Thoracic aorta (tissue), 2 donors: ENCODE results near the gene OOEP. TPM values are rescaled to one million over a fixed set of nuclear protein-coding genes. Genes with fewer than 3 reads are reported as not detected.

Experiments
- ATAC-seq: fragments of 150-250 bp; one replicate; pipeline ENCODE4 v1.8.0; 2017; ENCODE audit warnings: low read depth; ENCODE audit not compliant: insufficient number of reproducible peaks, low FRiP score
- DNase-seq: peaks from one replicate; pipeline ENCODE4 v3.0.0-alpha.2; 2020; ENCODE audit warnings: low spot score
- H3K27ac ChIP-seq, 2 donors: fragments of 200-600 bp; sonication (generic); 1 replicate in 1 of 2; 2 replicates in 1 of 2; pipeline ENCODE4 v1.5.1; 2016; ENCODE audit warnings: mild to moderate bottlenecking in 2 of 2, moderate library complexity in 2 of 2
- H3K27me3 ChIP-seq: fragments of 200-600 bp; sonication (generic); replicated peaks from 2 replicates; pipeline ENCODE4 v1.6.0; 2016; ENCODE audit warnings: mild to moderate bottlenecking; ENCODE audit not compliant: insufficient read depth
- H3K36me3 ChIP-seq: fragments of 200-600 bp; sonication (generic); one replicate; pipeline ENCODE4 v1.5.1; 2016
- H3K4me1 ChIP-seq, 2 donors: fragments of 200-600 bp; sonication (generic); 1 replicate in 1 of 2; 2 replicates in 1 of 2; pipeline versions ENCODE4 v1.5.1 to v1.6.0; 2016; ENCODE audit warnings: low read depth in 2 of 2, mild to moderate bottlenecking in 1 of 2; ENCODE audit not compliant: control insufficient read depth in 1 of 2
- H3K4me3 ChIP-seq: fragments of 200-600 bp; sonication (generic); 2 replicates; pipeline ENCODE4 v1.5.1; 2016; ENCODE audit warnings: mild to moderate bottlenecking
- H3K9me3 ChIP-seq: fragments of 200-600 bp; sonication (generic); 2 replicates; pipeline ENCODE4 v1.5.1; 2016
- total RNA-seq, 2 donors: library from RNA; depleted of rRNA; stranded (reverse); fragments of >200 nt; gene quantifications; one replicate each; pipeline versions ENCODE4 v1.1.0 to v1.2.3, GENCODE V29; 2016
- TF ChIP-seq, protein P1 (sequence below): fragments of 200-600 bp; sonication (generic); IDR thresholded peaks from one replicate; pipeline ENCODE4 v1.5.1; 2019; ENCODE audit warnings: antibody characterized with exemption

The OOEP gene
- total RNA-seq, 2 donors from 2014 or later: not detected

DNA sequence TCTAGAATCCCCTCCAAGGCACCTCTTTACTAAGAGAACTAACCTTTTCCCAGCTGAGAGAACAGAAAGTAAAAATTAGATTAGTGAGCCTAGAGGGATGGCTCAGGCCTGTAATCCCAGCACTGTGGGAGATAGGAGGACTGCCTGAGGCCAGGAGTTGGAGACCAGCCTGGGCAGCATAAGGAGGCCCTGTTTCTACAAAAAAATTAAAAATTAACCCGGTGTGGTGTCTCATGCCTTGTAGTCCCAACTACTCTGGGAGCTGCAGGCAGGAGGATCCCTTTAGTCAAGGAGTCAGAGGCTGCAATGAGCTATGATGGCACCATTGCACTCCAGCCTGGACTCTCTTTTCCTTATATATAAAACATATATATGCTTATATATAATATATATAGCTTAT lies 5.5 kb upstream of the OOEP start:
- H3K9me3 ChIP-seq: no peaks in the 10 kb centered on the region
- H3K27ac ChIP-seq: no peak overlapping the region
- TF ChIP-seq, protein P1, sequence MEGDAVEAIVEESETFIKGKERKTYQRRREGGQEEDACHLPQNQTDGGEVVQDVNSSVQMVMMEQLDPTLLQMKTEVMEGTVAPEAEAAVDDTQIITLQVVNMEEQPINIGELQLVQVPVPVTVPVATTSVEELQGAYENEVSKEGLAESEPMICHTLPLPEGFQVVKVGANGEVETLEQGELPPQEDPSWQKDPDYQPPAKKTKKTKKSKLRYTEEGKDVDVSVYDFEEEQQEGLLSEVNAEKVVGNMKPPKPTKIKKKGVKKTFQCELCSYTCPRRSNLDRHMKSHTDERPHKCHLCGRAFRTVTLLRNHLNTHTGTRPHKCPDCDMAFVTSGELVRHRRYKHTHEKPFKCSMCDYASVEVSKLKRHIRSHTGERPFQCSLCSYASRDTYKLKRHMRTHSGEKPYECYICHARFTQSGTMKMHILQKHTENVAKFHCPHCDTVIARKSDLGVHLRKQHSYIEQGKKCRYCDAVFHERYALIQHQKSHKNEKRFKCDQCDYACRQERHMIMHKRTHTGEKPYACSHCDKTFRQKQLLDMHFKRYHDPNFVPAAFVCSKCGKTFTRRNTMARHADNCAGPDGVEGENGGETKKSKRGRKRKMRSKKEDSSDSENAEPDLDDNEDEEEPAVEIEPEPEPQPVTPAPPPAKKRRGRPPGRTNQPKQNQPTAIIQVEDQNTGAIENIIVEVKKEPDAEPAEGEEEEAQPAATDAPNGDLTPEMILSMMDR: no peak
- no peaks in the 10 kb centered on the region for H3K4me1 ChIP-seq
- DNase-seq: no peak
- no peaks in the 10 kb centered on the region for H3K27me3 ChIP-seq
- no peak overlapping the region for H3K4me3 ChIP-seq
- no peaks in the 10 kb centered on the region for H3K36me3 ChIP-seq
- no peak for ATAC-seq

DNA sequence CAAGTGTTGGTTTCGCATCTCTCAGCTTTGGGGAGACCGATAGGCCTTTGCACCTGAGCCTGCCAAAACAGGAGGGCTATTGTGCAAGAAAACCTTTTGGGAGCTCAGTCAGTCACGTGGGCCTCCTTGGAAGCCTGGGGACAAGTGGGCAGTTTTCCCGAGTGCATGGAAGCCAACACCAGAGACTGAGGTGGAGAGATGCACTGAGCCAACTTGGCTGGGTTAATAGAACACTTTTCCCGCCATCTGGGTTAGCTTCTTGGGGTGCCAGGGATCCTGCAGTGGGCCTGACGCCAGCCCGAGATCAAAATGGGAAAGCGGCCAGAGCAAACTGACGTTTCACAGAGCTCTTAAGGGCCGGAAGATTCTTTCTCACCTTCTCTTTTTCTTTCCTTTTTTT lies 2.8 kb upstream of the OOEP start:
- Histone ChIP-seq H3K4me1 (no peaks in the 10 kb centered on the region), H3K27me3 (no peaks in the 10 kb centered on the region), H3K4me3 (no peak overlapping the region), H3K36me3 (no peaks in the 10 kb centered on the region), H3K27ac (no peak overlapping the region), H3K9me3 (no peaks in the 10 kb centered on the region)
- ATAC-seq: no peak
- TF ChIP-seq, protein P1: no peak
- no peak for DNase-seq

DNA sequence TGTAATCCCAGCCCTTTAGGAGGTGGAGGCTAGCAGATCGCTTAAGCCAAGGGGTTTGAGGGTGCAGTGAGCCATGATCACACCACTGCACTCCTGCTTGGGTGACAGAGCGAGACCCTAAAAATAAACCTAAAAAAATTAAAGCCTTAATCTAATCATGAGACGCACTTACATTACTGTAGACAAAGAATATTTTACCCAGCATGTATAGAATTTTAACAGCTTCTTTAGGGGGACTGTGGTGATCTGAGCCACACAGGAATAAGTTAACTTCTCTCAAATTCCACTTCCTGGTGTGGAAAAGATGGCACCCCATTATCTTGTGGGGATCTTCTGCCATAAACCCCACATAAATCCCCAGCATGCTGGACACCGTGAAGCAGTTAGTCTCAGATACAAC lies 2.3 kb upstream of the OOEP start:
- Histone ChIP-seq H3K27me3 (no peaks in the 10 kb centered on the region), H3K4me1 (no peaks in the 10 kb centered on the region), H3K4me3 (no peak overlapping the region), H3K36me3 (no peaks in the 10 kb centered on the region), H3K9me3 (no peaks in the 10 kb centered on the region), H3K27ac (no peak overlapping the region)
- TF ChIP-seq, protein P1: no peak
- no peak for ATAC-seq
- no peak for DNase-seq

GRCh38 chr6:73369157-73369556 lies 540 bp downstream of the OOEP start:
- DNase-seq (no peak), ATAC-seq (no peak)
- no peak overlapping the region for H3K4me3 ChIP-seq
- TF ChIP-seq, protein P1: no peak
- no peaks in the 10 kb centered on the region for H3K27me3 ChIP-seq
- H3K36me3 ChIP-seq: no peaks in the 10 kb centered on the region
- no peaks in the 10 kb centered on the region for H3K9me3 ChIP-seq
- H3K4me1 ChIP-seq: no peaks in the 10 kb centered on the region
- H3K27ac ChIP-seq: no peak overlapping the region

DNA sequence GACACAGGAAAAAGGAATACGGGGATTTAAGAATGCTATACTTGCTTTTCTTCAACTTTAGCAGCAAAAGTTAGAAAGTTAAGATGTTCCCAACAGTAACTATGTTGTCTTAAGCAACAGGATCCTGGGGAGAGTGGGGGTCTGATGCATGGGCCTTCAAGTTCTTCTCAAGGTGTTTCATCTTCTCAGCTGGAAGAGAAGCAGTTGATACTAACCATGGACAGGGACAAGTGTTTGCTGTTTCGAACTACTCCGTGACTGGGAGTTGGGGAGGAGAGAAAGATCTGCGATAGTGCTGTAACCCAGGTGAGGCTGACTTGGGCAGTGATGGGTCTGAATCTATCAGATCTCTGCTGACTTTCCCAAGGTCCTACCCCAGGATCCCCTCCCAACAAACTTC lies 1.0 kb downstream of the OOEP start:
- Histone ChIP-seq H3K27me3 (no peaks in the 10 kb centered on the region), H3K4me1 (no peaks in the 10 kb centered on the region), H3K9me3 (no peaks in the 10 kb centered on the region), H3K4me3 (no peak overlapping the region), H3K27ac (no peak overlapping the region), H3K36me3 (no peaks in the 10 kb centered on the region)
- TF ChIP-seq, protein P1: no peak
- no peak for ATAC-seq
- DNase-seq: no peak
